Activated CD8-positive, alpha-beta memory T cell treated with anti-CD3 and anti-CD28 coated beads, Interleukin-2, amount 50 U/mL, for 24 hours (primary cell): ENCODE measurements around the gene CHGA.

Experiments
- DNase-seq: peaks from one replicate; pipeline ENCODE4 v3.0.0-alpha.2; 2020; ENCODE audit errors: extremely low read depth

CHGA gene

GRCh38 chr14:92961567-92961855, 38.6 kb downstream of the CHGA start:
- DNase-seq, result no peak

- DNase-seq, result no peak
These were observed 39.3 kb downstream of the CHGA start for GRCh38 chr14:92962031-92962830.

- DNase-seq, result no peak
These were observed 39.8 kb downstream of the CHGA start for GRCh38 chr14:92962831-92963095.

GRCh38 chr14:92963301-92964123, 40.6 kb downstream of the CHGA start:
- no peak for DNase-seq

GRCh38 chr14:92964124-92965109, 41.5 kb downstream of the CHGA start:
- no peak for DNase-seq

- no peak for DNase-seq
These were observed 42.3 kb downstream of the CHGA start for GRCh38 chr14:92965281-92965680.

GRCh38 chr14:92967346-92967926, 44.5 kb downstream of the CHGA start:
- DNase-seq, result no peak

- no peak for DNase-seq
These were observed 45.5 kb downstream of the CHGA start for GRCh38 chr14:92968291-92969020.

GRCh38 chr14:92969430-92969829, 46.5 kb downstream of the CHGA start:
- DNase-seq, result no peak

- DNase-seq, result no peak
These were observed 46.9 kb downstream of the CHGA start for GRCh38 chr14:92969871-92970270.

GRCh38 chr14:92970271-92970670, 47.3 kb downstream of the CHGA start:
- DNase-seq, result no peak

- no peak for DNase-seq
These were observed 48.7 kb downstream of the CHGA start for GRCh38 chr14:92971601-92972180.

- DNase-seq, result no peak
These were observed 50.4 kb downstream of the CHGA start for GRCh38 chr14:92973261-92973797.

- DNase-seq, result no peak
These were observed 50.9 kb downstream of the CHGA start for GRCh38 chr14:92973798-92974372.

GRCh38 chr14:92974541-92975345, 51.8 kb downstream of the CHGA start:
- DNase-seq, result no peak

GRCh38 chr14:92976268-92976667, 53.3 kb downstream of the CHGA start:
- DNase-seq, result no peak

- DNase-seq, result no peak
These were observed 55.5 kb downstream of the CHGA start for GRCh38 chr14:92978229-92979021.

- DNase-seq, result no peak
These were observed 57.9 kb downstream of the CHGA start for GRCh38 chr14:92980866-92981265.

GRCh38 chr14:92981726-92982125, 58.8 kb downstream of the CHGA start:
- DNase-seq, result no peak
